ENCODE data around the gene LRRC32.

- TF ChIP-seq, protein P1, sequence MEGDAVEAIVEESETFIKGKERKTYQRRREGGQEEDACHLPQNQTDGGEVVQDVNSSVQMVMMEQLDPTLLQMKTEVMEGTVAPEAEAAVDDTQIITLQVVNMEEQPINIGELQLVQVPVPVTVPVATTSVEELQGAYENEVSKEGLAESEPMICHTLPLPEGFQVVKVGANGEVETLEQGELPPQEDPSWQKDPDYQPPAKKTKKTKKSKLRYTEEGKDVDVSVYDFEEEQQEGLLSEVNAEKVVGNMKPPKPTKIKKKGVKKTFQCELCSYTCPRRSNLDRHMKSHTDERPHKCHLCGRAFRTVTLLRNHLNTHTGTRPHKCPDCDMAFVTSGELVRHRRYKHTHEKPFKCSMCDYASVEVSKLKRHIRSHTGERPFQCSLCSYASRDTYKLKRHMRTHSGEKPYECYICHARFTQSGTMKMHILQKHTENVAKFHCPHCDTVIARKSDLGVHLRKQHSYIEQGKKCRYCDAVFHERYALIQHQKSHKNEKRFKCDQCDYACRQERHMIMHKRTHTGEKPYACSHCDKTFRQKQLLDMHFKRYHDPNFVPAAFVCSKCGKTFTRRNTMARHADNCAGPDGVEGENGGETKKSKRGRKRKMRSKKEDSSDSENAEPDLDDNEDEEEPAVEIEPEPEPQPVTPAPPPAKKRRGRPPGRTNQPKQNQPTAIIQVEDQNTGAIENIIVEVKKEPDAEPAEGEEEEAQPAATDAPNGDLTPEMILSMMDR (IDR thresholded peaks at IDR 0.05): no peak
- TF ChIP-seq POLR2AphosphoS5 (IDR thresholded peaks at IDR 0.05; ENCODE audit: low read depth, low read length) (no peak), TCF7L2 (IDR thresholded peaks at IDR 0.05; ENCODE audit: low read depth, low read length) (no peak), SIN3A (IDR thresholded peaks at IDR 0.05; ENCODE audit: borderline replicate concordance, insufficient read depth, low read depth, low read length) (no peak)
- TF ChIP-seq, protein P2, sequence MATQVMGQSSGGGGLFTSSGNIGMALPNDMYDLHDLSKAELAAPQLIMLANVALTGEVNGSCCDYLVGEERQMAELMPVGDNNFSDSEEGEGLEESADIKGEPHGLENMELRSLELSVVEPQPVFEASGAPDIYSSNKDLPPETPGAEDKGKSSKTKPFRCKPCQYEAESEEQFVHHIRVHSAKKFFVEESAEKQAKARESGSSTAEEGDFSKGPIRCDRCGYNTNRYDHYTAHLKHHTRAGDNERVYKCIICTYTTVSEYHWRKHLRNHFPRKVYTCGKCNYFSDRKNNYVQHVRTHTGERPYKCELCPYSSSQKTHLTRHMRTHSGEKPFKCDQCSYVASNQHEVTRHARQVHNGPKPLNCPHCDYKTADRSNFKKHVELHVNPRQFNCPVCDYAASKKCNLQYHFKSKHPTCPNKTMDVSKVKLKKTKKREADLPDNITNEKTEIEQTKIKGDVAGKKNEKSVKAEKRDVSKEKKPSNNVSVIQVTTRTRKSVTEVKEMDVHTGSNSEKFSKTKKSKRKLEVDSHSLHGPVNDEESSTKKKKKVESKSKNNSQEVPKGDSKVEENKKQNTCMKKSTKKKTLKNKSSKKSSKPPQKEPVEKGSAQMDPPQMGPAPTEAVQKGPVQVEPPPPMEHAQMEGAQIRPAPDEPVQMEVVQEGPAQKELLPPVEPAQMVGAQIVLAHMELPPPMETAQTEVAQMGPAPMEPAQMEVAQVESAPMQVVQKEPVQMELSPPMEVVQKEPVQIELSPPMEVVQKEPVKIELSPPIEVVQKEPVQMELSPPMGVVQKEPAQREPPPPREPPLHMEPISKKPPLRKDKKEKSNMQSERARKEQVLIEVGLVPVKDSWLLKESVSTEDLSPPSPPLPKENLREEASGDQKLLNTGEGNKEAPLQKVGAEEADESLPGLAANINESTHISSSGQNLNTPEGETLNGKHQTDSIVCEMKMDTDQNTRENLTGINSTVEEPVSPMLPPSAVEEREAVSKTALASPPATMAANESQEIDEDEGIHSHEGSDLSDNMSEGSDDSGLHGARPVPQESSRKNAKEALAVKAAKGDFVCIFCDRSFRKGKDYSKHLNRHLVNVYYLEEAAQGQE (IDR thresholded peaks at IDR 0.05; ENCODE audit: insufficient read depth in 1 of 2, low read depth in 2 of 2, low read length in 1 of 2): no peak
Observed at GRCh38 chr11:76666830-76667229, 3.7 kb downstream of the LRRC32 start.

Measured in Panc1 (cell line).